Measurements from ENCODE around the gene PARP8. TPM values are rescaled to one million over a fixed set of nuclear protein-coding genes. Genes with fewer than 3 reads are reported as not detected.

Gene PARP8
- total and polyA plus RNA-seq, 9 of the 15 experiments (the other 6 are each of a cell fraction or from before 2014, with no cell fraction given): 0.03 to 0.31 TPM; not detected in 7

GRCh38 chr5:50727149-50727496 is 60.7 kb downstream of the PARP8 start:
- 0% methylated on average over 5 of the region's 5 CpGs for WGBS (ENCODE audit: insufficient coverage, low coverage, missing lambda C conversion rate)
- Histone ChIP-seq H3K36me3 (ENCODE audit: control insufficient read depth, insufficient read depth, low read length) (no peaks in the 10 kb centered on the region), H3K9me1 (ENCODE audit: control insufficient read depth, insufficient read depth, low read length) (no peaks in the 10 kb centered on the region), H3K27ac (ENCODE audit: extremely low read depth, low read depth, low read length) (no peak overlapping the region), H3K4me1 (replicated peaks in 1 of 2; ENCODE audit: control insufficient read depth in 2 of 2, insufficient read depth in 2 of 2, low read length in 2 of 2) (no peaks in the 10 kb centered on the region), H4K20me1 (replicated peaks; ENCODE audit: control insufficient read depth, insufficient read depth, low read length) (no peaks in the 10 kb centered on the region), H3K27me3 (ENCODE audit: control insufficient read depth in 2 of 2, insufficient read depth in 2 of 2, low read length in 2 of 2) (no peaks in the 10 kb centered on the region), H3K79me2 (ENCODE audit: control insufficient read depth, insufficient read depth, low read length) (no peaks in the 10 kb centered on the region), H2AFZ (ENCODE audit: low read depth, low read length) (no peak overlapping the region), H3K4me2 (ENCODE audit: insufficient read depth, low read length) (no peak overlapping the region), H3K9ac (ENCODE audit: insufficient read depth in 1 of 2, low read depth in 2 of 2, low read length in 2 of 2) (no peak overlapping the region), H3K4me3 (no peak overlapping the region), H3K9me3 (replicated peaks; ENCODE audit: control insufficient read depth, insufficient read depth, low read depth, low read length) (peaks cover 2% of the 10 kb centered on the region)
- intact Hi-C loops (cut with micrococcal nuclease) (no loop called here), in situ Hi-C loops (cut with MboI) (no loop called here)
- TF ChIP-seq USF2 (CRISPR knock-in tag; IDR thresholded peaks at IDR 0.05): no peak
- ChIA-PET POLR2A (interaction anchor here (1.2 kb wide), 1 partner anchor 129 kb away, joined by 3 read pairs; no protein-coding TSS in a partner anchor), CTCF (ENCODE audit: low intra/inter-chr PET ratio) (no interaction called here)
- ATAC-seq (no peak), DNase-seq (ENCODE audit: extremely low read depth in 1 of 4, low spot score in 3 of 4) (no peak), FAIRE-seq (no peak)
- no TSS peak for BruUV-seq (replicated peaks)

GRCh38 chr5:50727845-50728244 is 61.4 kb downstream of the PARP8 start:
- Histone ChIP-seq H3K9me3 (replicated peaks; ENCODE audit: control insufficient read depth, insufficient read depth, low read depth, low read length) (peaks cover 2% of the 10 kb centered on the region), H3K79me2 (ENCODE audit: control insufficient read depth, insufficient read depth, low read length) (no peaks in the 10 kb centered on the region), H3K4me3 (no peak overlapping the region), H3K4me1 (replicated peaks in 1 of 2; ENCODE audit: control insufficient read depth in 2 of 2, insufficient read depth in 2 of 2, low read length in 2 of 2) (no peaks in the 10 kb centered on the region), H4K20me1 (replicated peaks; ENCODE audit: control insufficient read depth, insufficient read depth, low read length) (no peaks in the 10 kb centered on the region), H3K27me3 (ENCODE audit: control insufficient read depth in 2 of 2, insufficient read depth in 2 of 2, low read length in 2 of 2) (no peaks in the 10 kb centered on the region), H3K36me3 (ENCODE audit: control insufficient read depth, insufficient read depth, low read length) (no peaks in the 10 kb centered on the region), H3K27ac (ENCODE audit: extremely low read depth, low read depth, low read length) (no peak overlapping the region), H3K9me1 (ENCODE audit: control insufficient read depth, insufficient read depth, low read length) (no peaks in the 10 kb centered on the region), H2AFZ (ENCODE audit: low read depth, low read length) (no peak overlapping the region), H3K9ac (ENCODE audit: insufficient read depth in 1 of 2, low read depth in 2 of 2, low read length in 2 of 2) (no peak overlapping the region), H3K4me2 (ENCODE audit: insufficient read depth, low read length) (no peak overlapping the region)
- DNase-seq (ENCODE audit: extremely low read depth in 1 of 4, low spot score in 3 of 4) (no peak), FAIRE-seq (no peak), ATAC-seq (no peak)
- intact Hi-C loops (cut with micrococcal nuclease): no loop called here
- 0% methylated on average over 2 of the region's 2 CpGs for WGBS (ENCODE audit: insufficient coverage, low coverage, missing lambda C conversion rate)
- CTCF ChIA-PET (ENCODE audit: low intra/inter-chr PET ratio): no interaction called here
- no TSS peak for BruUV-seq (replicated peaks)
- TF ChIP-seq KAT8 (IDR thresholded peaks at IDR 0.05; ENCODE audit: low read depth) (no peak), ATF2 (CRISPR knock-in tag; IDR thresholded peaks at IDR 0.05) (no peak), ELF4 (CRISPR knock-in tag; IDR thresholded peaks at IDR 0.05) (no peak), ZNF224 (CRISPR knock-in tag; IDR thresholded peaks at IDR 0.05) (no peak), MEF2D (tag; conservative IDR thresholded peaks at IDR 0.05; ENCODE audit: low read depth) (no peak), ZNF263 (CRISPR knock-in tag; IDR thresholded peaks at IDR 0.05; ENCODE audit: borderline replicate concordance) (no peak), BCLAF1 (IDR thresholded peaks at IDR 0.05; ENCODE audit: borderline replicate concordance in 1 of 2, control insufficient read depth in 1 of 2, low read depth in 2 of 2, low read length in 1 of 2) (no peak), ZC3H11A (IDR thresholded peaks at IDR 0.05; ENCODE audit: low read depth, low read length) (no peak), CHD1 (IDR thresholded peaks at IDR 0.05; ENCODE audit: low read length) (no peak), KDM2B (CRISPR knock-in tag; IDR thresholded peaks at IDR 0.05) (no peak), HDGF (IDR thresholded peaks at IDR 0.05) (no peak), E2F3 (CRISPR knock-in tag; IDR thresholded peaks at IDR 0.05) (no peak)
- POLR2A ChIA-PET: no interaction called here
- in situ Hi-C loops (cut with MboI): no loop called here
